Measurements from ENCODE around the gene REEP3. TPM values are rescaled to one million over a fixed set of nuclear protein-coding genes. Genes with fewer than 3 reads are reported as not detected.
"Not testable (repeated sequence)": the region's sequence is repeated elsewhere in the genome, so short reads cannot be mapped to it uniquely, and the experiment has no call there.

The REEP3 gene
- total and polyA plus RNA-seq, 12 donors, result 9.9 to 27.7 (median 17.2) TPM

DNA sequence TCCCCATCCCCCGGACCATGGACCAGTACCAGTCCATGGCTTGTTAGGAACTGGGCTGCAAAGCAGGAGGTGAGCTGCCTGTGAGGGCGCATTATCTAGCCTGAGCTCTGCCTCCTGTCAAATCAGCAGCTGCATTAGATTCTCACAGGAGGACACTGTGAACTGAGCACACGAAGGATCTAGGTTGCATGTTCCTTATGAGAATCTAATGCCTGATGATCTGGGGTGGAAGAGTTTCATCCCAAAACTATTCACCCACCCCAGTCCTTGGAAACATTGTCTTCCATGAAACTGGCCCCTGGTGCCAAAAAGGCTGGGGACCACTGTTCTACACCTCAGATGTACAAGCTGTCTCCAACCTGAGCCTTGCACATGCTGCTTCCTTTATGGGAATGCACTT, 31.4 kb upstream of the REEP3 start:
- 92 to 95% methylated on average over 3 of the region's 3 CpGs for WGBS, 2 donors
- no peak for DNase-seq
- Histone ChIP-seq H3K4me1 (peaks cover 0 to 65% (median 44%) of the 10 kb centered on the region in 9 donors), H3K27me3 (no peaks in the 10 kb centered on the region), H3K4me3 (no peak overlapping the region), H3K27ac (no peak overlapping the region), H3K9me3 (peaks cover 0 to 4% (median 0%) of the 10 kb centered on the region in 11 donors), H3K36me3 (no peaks in the 10 kb centered on the region)
- intact Hi-C loops (cut with DNase I), result loop anchor here in 1 of 10 donors (2.0 kb wide), 1 partner anchor 17 kb away; no protein-coding TSS in a partner anchor
- TF ChIP-seq CTCF (IDR thresholded peaks at IDR 0.05), result no peak
- ATAC-seq, result no peak

DNA sequence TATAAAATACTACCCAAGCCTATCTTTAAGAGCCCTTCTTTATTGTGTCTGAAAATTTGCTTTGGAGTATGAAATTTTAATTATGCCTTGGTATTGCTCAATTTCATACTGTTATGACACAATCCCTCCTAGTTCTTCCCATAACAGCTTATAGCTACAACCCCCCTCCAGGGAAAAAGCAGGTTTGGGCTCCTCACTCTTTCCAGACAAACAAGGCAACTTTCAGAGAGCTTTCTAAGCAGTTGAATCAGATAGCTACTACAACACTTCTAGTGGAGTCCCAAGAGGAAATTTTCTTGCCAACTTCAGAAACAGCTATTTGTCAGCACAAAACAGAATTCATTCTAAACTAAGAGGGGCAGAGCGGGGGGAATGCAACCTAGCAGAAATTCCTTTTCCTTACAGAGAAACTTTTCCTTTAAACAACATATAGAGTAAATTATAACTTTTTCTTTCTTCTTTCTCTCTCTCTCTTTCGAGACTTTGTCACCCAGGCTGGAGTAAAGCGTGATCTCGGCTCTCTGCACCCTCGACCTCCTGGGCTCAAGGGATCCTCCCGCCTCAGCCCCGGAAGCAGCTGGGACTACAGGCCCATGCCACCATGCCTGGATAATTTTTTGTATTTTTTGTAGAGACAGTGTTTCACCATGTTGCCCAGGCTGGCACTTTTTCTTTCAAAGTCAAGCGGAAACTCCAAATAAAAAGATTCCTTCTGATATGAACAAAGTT, 29.4 kb upstream of the REEP3 start:
- Histone ChIP-seq H3K36me3 (no peaks in the 10 kb centered on the region), H3K27ac (peak overlapping the region in 8 of 10 donors; percentile 22 to 67 (median 50)), H3K4me3 (peak overlapping the region in 2 of 10 donors; percentile 0 to 15), H3K4me1 (peaks cover 0 to 46% (median 31%) of the 10 kb centered on the region in 9 donors), H3K27me3 (no peaks in the 10 kb centered on the region), H3K9me3 (peaks cover 0 to 4% (median 0%) of the 10 kb centered on the region in 11 donors)
- 65 to 66% methylated on average over 8 of the region's 8 CpGs for WGBS, 2 donors
- DNase-seq (peak in 1 of 2 donors; percentile 40), ATAC-seq (peak; percentile 62 to 89 (median 75))
- TF ChIP-seq CTCF (IDR thresholded peaks at IDR 0.05), result no peak
- intact Hi-C loops (cut with DNase I), result no loop called here

GRCh38 chr10:63492317-63492690, 28.9 kb upstream of the REEP3 start:
- DNase-seq, result not testable (repeated sequence)

GRCh38 chr10:63493004-63493403, 28.2 kb upstream of the REEP3 start:
- peak overlapping the region in 3 of 10 donors; percentile 54 to 67 (median 54) for H3K27ac ChIP-seq
- DNase-seq (no peak), ATAC-seq (no peak)
- WGBS, 2 donors, result 96 to 97% methylated on average over 4 of the region's 4 CpGs
- H3K4me3 ChIP-seq, result no peak overlapping the region
- peaks cover 0 to 45% (median 26%) of the 10 kb centered on the region in 9 donors for H3K4me1 ChIP-seq
- intact Hi-C loops (cut with DNase I), result no loop called here
- TF ChIP-seq CTCF (IDR thresholded peaks at IDR 0.05), result no peak
- peaks cover 0 to 4% (median 0%) of the 10 kb centered on the region in 11 donors for H3K9me3 ChIP-seq
- H3K27me3 ChIP-seq, result no peaks in the 10 kb centered on the region
- no peaks in the 10 kb centered on the region for H3K36me3 ChIP-seq

More at GRCh38 chr10:63492317-63492690, 28.9 kb upstream of the REEP3 start:
- peak in 3 of 8 donors; percentile 22 to 43 (median 24) for ATAC-seq
- H3K27me3 ChIP-seq; H3K4me3 ChIP-seq; H3K36me3 ChIP-seq; intact Hi-C loops (cut with DNase I); H3K9me3 ChIP-seq: not testable (repeated sequence)
- 70 to 82% methylated on average over 6 of the region's 6 CpGs for WGBS, 2 donors
- Histone ChIP-seq H3K4me1 (peaks cover 0 to 41% (median 26%) of the 10 kb centered on the region in 9 donors), H3K27ac (peak overlapping the region in 8 of 10 donors; percentile 5 to 67 (median 46))

GRCh38 chr10:63494951-63495350, 26.2 kb upstream of the REEP3 start:
- intact Hi-C loops (cut with DNase I), result no loop called here
- H3K27ac ChIP-seq, result no peak overlapping the region
- H3K9me3 ChIP-seq, result peaks cover 0 to 2% (median 0%) of the 10 kb centered on the region in 11 donors
- H3K4me3 ChIP-seq, result no peak overlapping the region
- H3K4me1 ChIP-seq, result peaks cover 0 to 43% (median 28%) of the 10 kb centered on the region in 9 donors
- 100% methylated on average over 2 of the region's 2 CpGs for WGBS, 2 donors
- no peak for TF ChIP-seq CTCF (IDR thresholded peaks at IDR 0.05)
- H3K27me3 ChIP-seq, result no peaks in the 10 kb centered on the region
- no peaks in the 10 kb centered on the region for H3K36me3 ChIP-seq
- ATAC-seq, result no peak
- no peak for DNase-seq
